ENCODE measurements around the gene ZNF831.

ZNF831 gene

GRCh38 chr20:59221707-59222252, 58.2 kb downstream of the ZNF831 start:
- no peak for DNase-seq (ENCODE audit: insufficient read length, low spot score)

GRCh38 chr20:59222253-59223181, 58.9 kb downstream of the ZNF831 start:
- DNase-seq (ENCODE audit: insufficient read length, low spot score) = peak; percentile 64
- peak; percentile 70 for TF ChIP-seq CTCF (IDR thresholded peaks at IDR 0.05; ENCODE audit: insufficient read depth, missing control alignments)
- FAIRE-seq = no peak

More at GRCh38 chr20:59221707-59222252, 58.2 kb downstream of the ZNF831 start:
- FAIRE-seq = no peak
- no peak for TF ChIP-seq CTCF (IDR thresholded peaks at IDR 0.05; ENCODE audit: insufficient read depth, missing control alignments)

- FAIRE-seq (no peak), DNase-seq (ENCODE audit: insufficient read length, low spot score) (no peak)
- peak; percentile 24 for TF ChIP-seq CTCF (IDR thresholded peaks at IDR 0.05; ENCODE audit: insufficient read depth, missing control alignments)
Measured at GRCh38 chr20:59223182-59223601, 59.6 kb downstream of the ZNF831 start.

DNA sequence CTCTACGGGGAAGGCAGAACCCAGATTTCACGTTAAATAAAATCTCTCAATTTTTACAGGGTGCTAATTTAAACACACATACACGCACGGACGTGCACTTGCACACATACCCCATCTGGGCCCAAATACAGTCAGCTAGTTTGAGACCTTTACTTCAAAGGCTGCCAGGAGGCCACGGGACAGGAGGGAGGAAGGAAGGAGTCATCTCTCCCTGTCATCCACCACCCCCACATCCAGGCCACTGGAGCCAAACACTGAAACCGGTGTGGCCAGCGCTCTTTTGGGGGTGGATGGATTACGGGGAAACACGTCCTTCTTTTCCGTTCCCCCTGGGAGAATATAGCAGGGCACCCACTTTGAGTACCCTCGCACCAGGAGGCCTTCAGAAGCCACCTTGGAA, 60.1 kb downstream of the ZNF831 start:
- DNase-seq (ENCODE audit: insufficient read length, low spot score) = no peak
- TF ChIP-seq CTCF (IDR thresholded peaks at IDR 0.05; ENCODE audit: insufficient read depth, missing control alignments) = no peak
- no peak for FAIRE-seq

GRCh38 chr20:59224236-59224635, 60.6 kb downstream of the ZNF831 start:
- TF ChIP-seq CTCF (IDR thresholded peaks at IDR 0.05; ENCODE audit: insufficient read depth, missing control alignments) = no peak
- DNase-seq (ENCODE audit: insufficient read length, low spot score) (no peak), FAIRE-seq (no peak)

GRCh38 chr20:59230385-59230784, 66.8 kb downstream of the ZNF831 start:
- FAIRE-seq = no peak
- no peak for TF ChIP-seq CTCF (IDR thresholded peaks at IDR 0.05; ENCODE audit: insufficient read depth, missing control alignments)

More at GRCh38 chr20:59230385-59230784, 66.8 kb downstream of the ZNF831 start:
- no peak for DNase-seq (ENCODE audit: insufficient read length, low spot score)
